ENCODE results near the gene NGDN. TPM values are rescaled to one million over a fixed set of nuclear protein-coding genes. Genes with fewer than 3 reads are reported as not detected.

Gene NGDN
- total and polyA plus RNA-seq, 2 experiments from 2014 or later, result 47.2 to 47.6 TPM

GRCh38 chr14:23460960-23461359, 8.5 kb upstream of the NGDN start:
- no peaks in the 10 kb centered on the region for H3K79me2 ChIP-seq
- H3K27ac ChIP-seq, result no peak overlapping the region
- no peaks in the 10 kb centered on the region for H3K9me2 ChIP-seq (replicated peaks; ENCODE audit: insufficient read depth)
- H3K4me3 ChIP-seq, result no peak overlapping the region
- H3K4me1 ChIP-seq (ENCODE audit: insufficient read depth), result peaks cover 11% of the 10 kb centered on the region
- H3K27me3 ChIP-seq, result no peaks in the 10 kb centered on the region
- no peaks in the 10 kb centered on the region for H3K9me3 ChIP-seq (ENCODE audit: low read depth)
- no peak overlapping the region for H2AFZ ChIP-seq
- H3K36me3 ChIP-seq (replicated peaks; ENCODE audit: insufficient read depth, low read depth), result no peaks in the 10 kb centered on the region
- no peak overlapping the region for H3K4me2 ChIP-seq
- no peaks in the 10 kb centered on the region for H4K20me1 ChIP-seq (ENCODE audit: insufficient read depth, poor library complexity, severe bottlenecking)
- TF ChIP-seq CTCF (IDR thresholded peaks at IDR 0.05; ENCODE audit: poor library complexity), result no peak
- TF ChIP-seq EZH2phosphoT487 (IDR thresholded peaks at IDR 0.05; ENCODE audit: low read depth, severe bottlenecking, unreplicated experiment), result no peak
- no peak for TF ChIP-seq EZH2 (IDR thresholded peaks at IDR 0.05; ENCODE audit: borderline replicate concordance)
- no peak for DNase-seq (ENCODE audit: low spot score)

GRCh38 chr14:23464700-23465099, 4.8 kb upstream of the NGDN start:
- Histone ChIP-seq H3K27ac (no peak overlapping the region), H3K79me2 (no peaks in the 10 kb centered on the region), H3K4me2 (no peak overlapping the region), H4K20me1 (ENCODE audit: insufficient read depth, poor library complexity, severe bottlenecking) (no peaks in the 10 kb centered on the region), H3K4me1 (ENCODE audit: insufficient read depth) (no peaks in the 10 kb centered on the region), H3K9me3 (ENCODE audit: low read depth) (no peaks in the 10 kb centered on the region), H3K27me3 (no peaks in the 10 kb centered on the region), H3K4me3 (no peak overlapping the region), H3K36me3 (replicated peaks; ENCODE audit: insufficient read depth, low read depth) (no peaks in the 10 kb centered on the region), H3K9me2 (replicated peaks; ENCODE audit: insufficient read depth) (no peaks in the 10 kb centered on the region), H2AFZ (no peak overlapping the region)
- DNase-seq (ENCODE audit: low spot score), result no peak
- TF ChIP-seq CTCF (IDR thresholded peaks at IDR 0.05; ENCODE audit: poor library complexity) (no peak), EZH2 (IDR thresholded peaks at IDR 0.05; ENCODE audit: borderline replicate concordance) (no peak), EZH2phosphoT487 (IDR thresholded peaks at IDR 0.05; ENCODE audit: low read depth, severe bottlenecking, unreplicated experiment) (no peak)

DNA sequence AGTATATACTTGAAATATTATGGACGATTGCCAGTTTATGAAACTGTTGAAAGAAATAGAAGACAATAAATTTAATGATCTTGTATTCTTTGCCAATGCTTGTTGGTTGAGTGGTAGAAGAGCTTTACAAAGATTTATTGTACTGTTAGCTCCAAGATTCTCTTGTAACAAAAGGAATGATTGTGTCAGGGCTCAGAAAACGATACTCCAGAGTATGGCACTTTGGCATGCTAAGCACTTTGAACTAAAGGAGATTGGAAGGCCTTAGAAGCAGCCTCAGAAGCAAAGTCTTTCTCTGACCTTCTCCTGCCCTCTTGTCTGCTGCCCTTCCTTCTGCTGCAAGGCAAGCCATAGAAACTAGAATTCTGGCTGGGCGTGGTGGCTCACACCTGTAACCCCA, 4.2 kb upstream of the NGDN start:
- H3K36me3 ChIP-seq (replicated peaks; ENCODE audit: insufficient read depth, low read depth), result no peaks in the 10 kb centered on the region
- peaks cover 5% of the 10 kb centered on the region for H3K79me2 ChIP-seq
- no peak overlapping the region for H3K4me3 ChIP-seq
- no peaks in the 10 kb centered on the region for H3K9me3 ChIP-seq (ENCODE audit: low read depth)
- no peaks in the 10 kb centered on the region for H3K27me3 ChIP-seq
- no peak overlapping the region for H3K27ac ChIP-seq
- peaks cover 2% of the 10 kb centered on the region for H3K4me1 ChIP-seq (ENCODE audit: insufficient read depth)
- H2AFZ ChIP-seq, result no peak overlapping the region
- H4K20me1 ChIP-seq (ENCODE audit: insufficient read depth, poor library complexity, severe bottlenecking), result no peaks in the 10 kb centered on the region
- 80% methylated on average over 3 of the region's 3 CpGs for WGBS (ENCODE audit: low lambda C conversion rate, missing lambda C conversion rate)
- TF ChIP-seq EZH2phosphoT487 (IDR thresholded peaks at IDR 0.05; ENCODE audit: low read depth, severe bottlenecking, unreplicated experiment) (no peak), CTCF (IDR thresholded peaks at IDR 0.05; ENCODE audit: poor library complexity) (no peak), EZH2 (IDR thresholded peaks at IDR 0.05; ENCODE audit: borderline replicate concordance) (no peak)
- DNase-seq (ENCODE audit: low spot score), result no peak
- no peaks in the 10 kb centered on the region for H3K9me2 ChIP-seq (replicated peaks; ENCODE audit: insufficient read depth)
- H3K4me2 ChIP-seq, result no peak overlapping the region

DNA sequence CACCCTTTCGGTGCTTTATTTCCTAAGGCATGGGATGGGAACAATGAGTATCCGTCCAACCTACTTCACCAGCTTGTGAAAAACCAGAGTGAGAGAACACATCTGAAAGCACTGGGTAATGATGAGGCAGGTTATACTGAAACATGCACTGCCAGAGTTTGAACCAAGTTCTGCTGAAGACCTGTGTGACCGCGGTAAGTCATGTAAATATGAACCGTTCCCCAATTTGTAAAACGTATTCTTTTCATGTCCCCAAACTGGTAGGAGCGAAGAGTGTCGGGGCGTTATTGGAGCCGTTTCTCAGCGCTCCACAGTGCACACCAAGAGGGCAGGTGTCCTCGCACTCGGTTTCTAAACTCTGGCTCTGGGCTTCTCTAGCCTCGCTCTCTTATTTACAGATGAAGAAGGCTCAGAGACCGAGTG, 788 bp upstream of the NGDN start:
- H2AFZ ChIP-seq, result peak overlapping the region; percentile 79
- H3K4me3 ChIP-seq, result no peak overlapping the region
- no peaks in the 10 kb centered on the region for H3K9me2 ChIP-seq (replicated peaks; ENCODE audit: insufficient read depth)
- H3K36me3 ChIP-seq (replicated peaks; ENCODE audit: insufficient read depth, low read depth), result no peaks in the 10 kb centered on the region
- no peaks in the 10 kb centered on the region for H4K20me1 ChIP-seq (ENCODE audit: insufficient read depth, poor library complexity, severe bottlenecking)
- H3K27ac ChIP-seq, result peak overlapping the region; percentile 53
- peak overlapping the region; percentile 60 for H3K4me2 ChIP-seq
- no peak for DNase-seq (ENCODE audit: low spot score)
- 85% methylated on average over 15 of the region's 15 CpGs for WGBS (ENCODE audit: low lambda C conversion rate, missing lambda C conversion rate)
- H3K4me1 ChIP-seq (ENCODE audit: insufficient read depth), result peaks cover 6% of the 10 kb centered on the region
- H3K9me3 ChIP-seq (ENCODE audit: low read depth), result no peaks in the 10 kb centered on the region
- TF ChIP-seq EZH2 (IDR thresholded peaks at IDR 0.05; ENCODE audit: borderline replicate concordance), result no peak
- TF ChIP-seq EZH2phosphoT487 (IDR thresholded peaks at IDR 0.05; ENCODE audit: low read depth, severe bottlenecking, unreplicated experiment), result no peak
- TF ChIP-seq CTCF (IDR thresholded peaks at IDR 0.05; ENCODE audit: poor library complexity), result no peak
- no peaks in the 10 kb centered on the region for H3K27me3 ChIP-seq
- peaks cover 17% of the 10 kb centered on the region for H3K79me2 ChIP-seq
